Glutamatergic neuron (in vitro differentiated cells): ENCODE results near the gene ZNF45. TPM values are rescaled to one million over a fixed set of nuclear protein-coding genes. Genes with fewer than 3 reads are reported as not detected.
"Not testable (repeated sequence)": the region's sequence is repeated elsewhere in the genome, so short reads cannot be mapped to it uniquely, and the experiment has no call there.

Experiments used
- DNase-seq: peaks from one replicate; pipeline ENCODE4 v3.0.0; 2022
- H3K27ac Mint-ChIP-seq: one replicate; pipeline ENCODE4 v1.8.0; 2020; ENCODE audit warnings: mild to moderate bottlenecking, mixed read lengths, inconsistent platforms; ENCODE audit not compliant: unreplicated experiment
- H3K27me3 Mint-ChIP-seq: one replicate; pipeline ENCODE4 v1.8.0; 2020; ENCODE audit warnings: mild to moderate bottlenecking, moderate library complexity, mixed read lengths, inconsistent platforms; ENCODE audit not compliant: unreplicated experiment
- H3K36me3 Mint-ChIP-seq: one replicate; pipeline ENCODE4 v1.8.0; 2020; ENCODE audit warnings: mild to moderate bottlenecking, mixed read lengths, inconsistent platforms; ENCODE audit not compliant: unreplicated experiment
- H3K4me1 Mint-ChIP-seq: one replicate; pipeline ENCODE4 v1.8.0; 2020; ENCODE audit warnings: mild to moderate bottlenecking, low read depth, mixed read lengths, inconsistent platforms; ENCODE audit not compliant: unreplicated experiment
- H3K4me3 Mint-ChIP-seq: one replicate; pipeline ENCODE4 v1.8.0; 2020; ENCODE audit warnings: mild to moderate bottlenecking, mixed read lengths, inconsistent platforms; ENCODE audit not compliant: unreplicated experiment
- H3K9me3 Mint-ChIP-seq: one replicate; pipeline ENCODE4 v1.8.0; 2020; ENCODE audit warnings: mild to moderate bottlenecking, moderate library complexity, mixed read lengths, inconsistent platforms; ENCODE audit not compliant: unreplicated experiment
- CTCF ChIP-seq: fragments of 200-600 bp; sonication (generic); IDR thresholded peaks from one replicate; pipeline ENCODE4 v1.5.0; 2021; ENCODE audit not compliant: partially characterized antibody, unreplicated experiment
- total RNA-seq: library from RNA; stranded (reverse); fragmentation: NEBNext Ultra II Directional; extraction: Animal tissue kit (Norgen Biotek cat#: 25700); gene quantifications from one replicate; pipeline ENCODE4 v1.2.1, GENCODE V29; 2021; ENCODE audit not compliant: unreplicated experiment

The ZNF45 gene
- total RNA-seq, 1 donor from 2014 or later = 12.1 TPM

GRCh38 chr19:43895727-43896308 is 39.3 kb downstream of the ZNF45 start:
- peaks cover 2% of the 10 kb centered on the region for H3K9me3 Mint-ChIP-seq
- H3K27ac Mint-ChIP-seq = no peak overlapping the region
- TF ChIP-seq CTCF = no peak
- no peaks in the 10 kb centered on the region for H3K27me3 Mint-ChIP-seq
- H3K4me3 Mint-ChIP-seq = no peak overlapping the region
- no peak for DNase-seq
- peaks cover under 1% of the 10 kb centered on the region for H3K4me1 Mint-ChIP-seq
- H3K36me3 Mint-ChIP-seq = peaks cover 3% of the 10 kb centered on the region

GRCh38 chr19:43883864-43884263 is 51.2 kb downstream of the ZNF45 start, which contains the start of gene ZNF404:
TSS of gene ZNF404 (minus strand) at chr19:43883964.
- Mint-ChIP-seq H3K9me3 (peaks cover 7% of the 10 kb centered on the region), H3K27ac (no peak within 1 kb of the TSS), H3K4me1 (no peaks in the 10 kb centered on the region), H3K27me3 (peaks cover 5% of the 10 kb centered on the region), H3K36me3 (peaks cover 31% of the 10 kb centered on the region), H3K4me3 (no peak within 1 kb of the TSS)
- no peak for TF ChIP-seq CTCF
- no peak for DNase-seq

- H3K4me3 Mint-ChIP-seq = no peak overlapping the region
- peaks cover 36% of the 10 kb centered on the region for H3K36me3 Mint-ChIP-seq
- no peaks in the 10 kb centered on the region for H3K4me1 Mint-ChIP-seq
- H3K27me3 Mint-ChIP-seq = peaks cover 2% of the 10 kb centered on the region
- H3K9me3 Mint-ChIP-seq = peaks cover 3% of the 10 kb centered on the region
- no peak for DNase-seq
- no peak for TF ChIP-seq CTCF
- no peak overlapping the region for H3K27ac Mint-ChIP-seq
Measured at GRCh38 chr19:43880483-43880882, 54.6 kb downstream of the ZNF45 start.

GRCh38 chr19:43872547-43873336 is 62.3 kb downstream of the ZNF45 start:
- Mint-ChIP-seq H3K36me3 (peaks cover 26% of the 10 kb centered on the region), H3K27me3 (peaks cover 3% of the 10 kb centered on the region), H3K4me1 (no peaks in the 10 kb centered on the region), H3K4me3 (no peak overlapping the region), H3K9me3 (peaks cover 9% of the 10 kb centered on the region), H3K27ac (no peak overlapping the region)
- no peak for TF ChIP-seq CTCF
- DNase-seq = no peak

GRCh38 chr19:43866923-43867322 is 68.2 kb downstream of the ZNF45 start:
- peaks cover 10% of the 10 kb centered on the region for H3K9me3 Mint-ChIP-seq
- H3K27ac Mint-ChIP-seq = not testable (repeated sequence)

More at GRCh38 chr19:43866923-43867322, 68.2 kb downstream of the ZNF45 start:
- not testable (repeated sequence) for H3K36me3 Mint-ChIP-seq, H3K4me3 Mint-ChIP-seq, H3K4me1 Mint-ChIP-seq, DNase-seq, H3K27me3 Mint-ChIP-seq

Other genes with a start within 250 kb of the ZNF45 start
- not detected for gene IRGC, start 219.2 kb downstream of the ZNF45 start, total RNA-seq
- 34.1 TPM for gene SMG9, start 180.3 kb downstream of the ZNF45 start, total RNA-seq
- gene KCNN4, start 154.3 kb downstream of the ZNF45 start, total RNA-seq = 0.44 TPM
- not detected for gene LYPD5, start 132.8 kb downstream of the ZNF45 start, total RNA-seq
- gene ZNF283, start 108.0 kb downstream of the ZNF45 start, total RNA-seq = 13.0 TPM
- gene ZNF404, start 51.3 kb downstream of the ZNF45 start, total RNA-seq = 3.0 TPM
- 16.1 TPM for gene ZNF221, start 15.9 kb upstream of the ZNF45 start, total RNA-seq
- 12.3 TPM for gene ZNF155, start 48.9 kb upstream of the ZNF45 start, total RNA-seq
- 2.8 TPM for gene ZNF230, start 67.7 kb upstream of the ZNF45 start, total RNA-seq
- 12.2 TPM for gene ZNF222, start 90.1 kb upstream of the ZNF45 start, total RNA-seq
- gene ZNF223, start 116.8 kb upstream of the ZNF45 start, total RNA-seq = 7.6 TPM
- 3.9 TPM for gene ZNF284, start 136.9 kb upstream of the ZNF45 start, total RNA-seq
- gene ZNF224, start 159.1 kb upstream of the ZNF45 start, total RNA-seq = 20.1 TPM
- 7.1 TPM for gene ZNF225, start 178.1 kb upstream of the ZNF45 start, total RNA-seq
- 19.2 TPM for gene ZNF234, start 206.3 kb upstream of the ZNF45 start, total RNA-seq
- gene ZNF226, start 229.8 kb upstream of the ZNF45 start, total RNA-seq = 27.9 TPM